Large intestine (tissue), 3 donors: ENCODE measurements around the gene FFAR2. TPM values are rescaled to one million over a fixed set of nuclear protein-coding genes. Genes with fewer than 3 reads are reported as not detected.
A peak's percentile ranks its signal among the peaks of the same experiment; 100 is the strongest.
"Not testable (repeated sequence)": the region's sequence is repeated elsewhere in the genome, so short reads cannot be mapped to it uniquely, and the experiment has no call there.

Experiments used
- DNase-seq, 2 donors: peaks; one replicate each; pipeline versions ENCODE4 v3.0.0 to v3.0.0-alpha.2; 2013
- H3K27ac ChIP-seq: one replicate; pipeline ENCODE4 v1.5.1; 2013; ENCODE audit warnings: low read length
- H3K27me3 ChIP-seq: 2 replicates; pipeline ENCODE4 v1.6.1; 2013; ENCODE audit warnings: low read length; ENCODE audit not compliant: control insufficient read depth, insufficient read depth
- H3K36me3 ChIP-seq: 2 replicates; pipeline ENCODE4 v1.6.1; 2013; ENCODE audit warnings: low read length; ENCODE audit not compliant: control insufficient read depth, insufficient read depth
- H3K4me1 ChIP-seq: one replicate; pipeline ENCODE4 v1.6.1; 2013; ENCODE audit warnings: low read length; ENCODE audit not compliant: control insufficient read depth, insufficient read depth
- H3K4me3 ChIP-seq: one replicate; pipeline ENCODE4 v1.5.1; 2013; ENCODE audit warnings: low read length
- H3K9me3 ChIP-seq: one replicate; pipeline ENCODE4 v1.6.1; 2013; ENCODE audit warnings: mild to moderate bottlenecking, low read depth, low read length, moderate library complexity; ENCODE audit not compliant: control insufficient read depth
- WGBS: methylation state at CpG from one replicate; pipeline ENCODE4 v1.1.5; 2013; ENCODE audit warnings: low lambda C conversion rate; ENCODE audit not compliant: insufficient coverage; 5-methylcytosine and 5-hydroxymethylcytosine counted together
- polyA plus RNA-seq: library from polyadenylated mRNA; unstranded; fragments of 120-200 nt; gene quantifications from one replicate; pipeline ENCODE4 v1.2.1, GENCODE V29; 2013

FFAR2 gene
- polyA plus RNA-seq, 1 donor: 3.1 TPM

DNA sequence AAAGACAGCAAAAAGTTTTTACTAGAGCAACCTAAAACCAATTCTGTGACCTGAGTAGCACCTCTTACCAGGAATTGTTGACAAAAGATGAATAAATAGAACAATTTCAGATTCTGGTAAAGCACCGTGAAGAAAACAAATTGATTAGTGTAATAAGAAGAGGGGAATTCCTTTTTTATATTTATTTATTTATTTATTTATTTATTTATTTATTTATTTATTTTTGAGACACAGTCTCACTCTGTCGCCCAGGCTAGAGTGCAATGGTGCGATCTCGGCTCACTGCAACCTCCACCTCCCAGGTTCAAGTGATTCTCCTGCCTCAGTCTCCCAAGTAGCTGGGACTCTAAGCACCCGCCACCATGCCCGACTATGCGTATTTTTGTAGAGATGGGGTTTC is 24.7 kb upstream of the FFAR2 start:
- WGBS: 100% methylated on average over 1 of the region's 7 CpGs

DNA sequence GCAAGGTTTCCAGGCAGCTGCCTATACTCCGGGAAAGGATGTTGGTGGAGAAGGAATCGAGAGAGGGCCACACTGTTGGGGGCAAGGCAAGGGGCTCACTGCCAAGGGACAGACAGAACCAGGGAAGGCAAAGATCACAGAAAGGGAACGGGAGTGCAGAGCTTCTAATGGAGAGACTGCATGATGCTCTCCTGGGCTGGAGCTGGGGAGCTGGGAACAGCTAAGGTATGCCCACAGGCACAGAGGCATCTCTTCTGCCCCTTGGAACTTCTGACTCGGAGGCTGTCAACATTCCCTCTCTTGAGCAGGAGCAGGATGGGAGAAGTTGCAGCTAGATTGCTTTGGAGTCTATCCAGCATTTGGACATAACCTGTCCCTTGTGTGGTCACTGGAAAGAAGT is 22.4 kb upstream of the FFAR2 start:
- Histone ChIP-seq H3K4me1 (peaks cover 13% of the 10 kb centered on the region), H3K36me3 (no peaks in the 10 kb centered on the region), H3K27me3 (no peaks in the 10 kb centered on the region), H3K4me3 (no peak overlapping the region), H3K27ac (no peak overlapping the region), H3K9me3 (no peaks in the 10 kb centered on the region)
- no CpG with 5 or more reads among the region's 4 CpGs for WGBS
- DNase-seq: no peak

More for the DNA sequence above, 24.7 kb upstream of the FFAR2 start:
- not testable (repeated sequence) for DNase-seq, H3K4me3 ChIP-seq, H3K9me3 ChIP-seq, H3K36me3 ChIP-seq, H3K27ac ChIP-seq, H3K27me3 ChIP-seq
- peaks cover 20% of the 10 kb centered on the region for H3K4me1 ChIP-seq

DNA sequence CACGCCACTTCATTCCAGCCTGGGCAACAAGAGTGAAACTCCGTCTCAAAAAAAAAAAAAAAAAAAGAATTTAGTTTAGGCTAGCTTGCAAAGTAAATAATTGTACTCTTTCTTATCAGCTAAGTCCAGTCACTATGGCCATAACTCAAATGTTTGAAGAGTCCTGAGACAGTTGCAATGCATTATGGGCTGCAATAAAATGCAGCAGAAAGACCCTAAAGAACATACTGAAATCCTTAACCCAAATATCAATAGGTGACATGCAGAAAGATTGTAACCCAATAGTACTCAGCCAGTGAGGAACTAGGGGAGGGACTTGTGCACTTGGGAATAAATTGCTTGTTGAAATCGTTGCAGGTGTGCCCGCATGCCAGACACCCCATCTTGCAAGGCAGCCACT is 20.9 kb upstream of the FFAR2 start:
- peaks cover 7% of the 10 kb centered on the region for H3K4me1 ChIP-seq
- no peaks in the 10 kb centered on the region for H3K9me3 ChIP-seq
- no peak overlapping the region for H3K27ac ChIP-seq
- no peaks in the 10 kb centered on the region for H3K36me3 ChIP-seq
- no peak overlapping the region for H3K4me3 ChIP-seq
- WGBS: no CpG with 5 or more reads among the region's 4 CpGs
- peak in 1 of 2 donors; percentile 38 for DNase-seq
- no peaks in the 10 kb centered on the region for H3K27me3 ChIP-seq

DNA sequence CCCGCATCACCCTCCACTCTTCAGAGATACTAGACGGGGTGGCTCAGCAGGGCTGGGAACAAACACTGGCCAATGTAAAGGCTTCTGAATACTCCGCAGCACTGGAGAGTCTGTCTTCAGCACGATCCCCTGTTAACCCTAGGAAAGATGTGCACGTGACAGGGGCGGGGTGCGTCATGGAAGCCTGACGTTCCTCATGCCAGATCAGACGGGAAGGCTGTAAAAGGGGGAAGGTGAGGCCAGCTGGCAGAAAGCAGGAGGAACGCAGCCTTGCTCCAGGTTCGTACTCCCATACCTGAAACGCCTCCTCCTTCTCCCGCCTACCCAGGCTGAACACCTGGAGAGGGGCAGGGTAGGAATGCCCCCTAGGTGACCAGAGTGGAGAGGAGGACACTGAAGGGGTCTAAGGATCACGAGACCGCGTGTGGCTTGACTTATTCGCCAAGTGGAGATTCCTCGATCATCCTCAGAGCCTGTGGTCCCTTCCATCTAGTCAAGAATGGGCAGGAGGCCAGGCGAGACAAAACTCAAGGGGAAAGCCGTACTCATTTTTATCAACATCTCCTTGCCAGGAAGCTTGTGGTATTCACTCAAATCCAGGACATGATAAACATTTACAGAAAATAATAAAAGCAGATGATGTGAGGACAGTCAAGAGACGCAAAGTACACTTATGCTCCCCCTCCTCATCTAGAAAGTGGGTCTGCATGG is 18.2 kb upstream of the FFAR2 start:
- 100% methylated on average over 1 of the region's 21 CpGs for WGBS
- Histone ChIP-seq H3K4me1 (peaks cover 13% of the 10 kb centered on the region), H3K27ac (no peak overlapping the region), H3K4me3 (no peak overlapping the region), H3K36me3 (no peaks in the 10 kb centered on the region), H3K27me3 (no peaks in the 10 kb centered on the region), H3K9me3 (no peaks in the 10 kb centered on the region)
- peak; percentile 57 to 74 for DNase-seq

DNA sequence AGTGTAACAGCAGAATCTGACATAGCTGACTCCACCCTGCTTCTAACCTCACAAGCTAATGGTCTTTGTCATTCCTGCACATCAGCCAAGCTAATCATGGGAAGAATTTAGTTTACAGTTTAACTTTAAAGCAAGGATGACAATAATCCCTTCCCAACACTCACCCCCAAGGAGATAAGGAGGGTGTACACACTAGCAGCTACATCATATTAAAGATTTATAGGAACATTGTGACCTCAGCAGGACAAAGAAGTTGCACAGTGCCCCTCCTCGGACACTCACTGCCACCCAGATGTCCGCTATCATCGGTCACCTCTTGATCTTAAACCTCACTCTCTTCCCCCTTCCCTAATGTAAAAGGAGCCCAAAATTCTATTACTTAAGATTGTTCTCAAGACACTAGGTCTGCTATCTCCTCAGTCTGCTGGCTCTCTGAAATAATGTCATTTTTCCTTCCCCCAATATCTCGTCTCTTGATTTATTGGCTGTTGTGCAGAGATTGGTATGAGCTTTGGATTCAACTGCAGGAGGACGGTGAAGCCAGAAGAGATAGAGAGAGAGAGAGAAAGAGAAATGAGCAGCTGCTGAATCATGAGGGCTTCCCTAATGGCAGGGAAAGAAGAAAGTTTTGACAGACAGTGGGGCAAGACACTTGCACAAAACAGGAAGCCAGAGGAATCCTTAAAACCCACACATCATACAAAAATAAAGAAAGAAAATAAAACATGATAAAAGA is 17.5 kb upstream of the FFAR2 start:
- Histone ChIP-seq H3K36me3 (no peaks in the 10 kb centered on the region), H3K4me3 (no peak overlapping the region), H3K27ac (no peak overlapping the region), H3K9me3 (no peaks in the 10 kb centered on the region), H3K4me1 (peaks cover 16% of the 10 kb centered on the region), H3K27me3 (no peaks in the 10 kb centered on the region)
- peak in 1 of 2 donors; percentile 26 for DNase-seq
- no CpG with 5 or more reads among the region's 5 CpGs for WGBS

DNA sequence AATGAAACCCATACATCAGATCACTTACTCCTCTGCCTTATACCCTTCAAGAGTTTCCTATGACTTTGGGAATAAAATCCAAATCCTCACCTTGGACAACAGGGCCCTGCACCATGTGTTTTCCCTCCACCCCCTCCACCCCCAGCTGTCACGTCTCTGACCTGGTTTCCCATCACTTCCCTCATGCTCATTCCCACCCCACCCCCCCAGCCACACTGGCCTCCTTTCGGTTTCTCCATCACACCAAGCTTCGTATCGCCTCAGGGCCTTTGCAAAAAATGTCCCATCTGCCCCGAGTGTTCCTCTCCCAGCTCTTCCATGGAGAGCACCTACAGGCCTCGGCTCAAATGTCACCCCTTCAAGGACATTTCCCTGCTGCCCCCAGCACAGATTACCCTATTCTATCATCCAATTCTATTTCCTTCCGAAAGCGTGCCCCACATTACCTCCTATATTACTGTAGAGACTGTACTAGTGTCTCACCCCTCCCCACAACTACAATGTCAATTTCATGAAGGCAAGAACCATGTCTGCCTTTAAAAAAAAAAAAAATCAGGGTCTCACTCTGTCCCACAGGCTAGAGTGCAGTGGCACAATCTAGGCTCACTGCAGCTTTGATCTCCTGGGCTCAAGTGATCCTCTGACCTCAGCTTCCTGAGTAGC is 16.8 kb upstream of the FFAR2 start:
- Histone ChIP-seq H3K36me3 (no peaks in the 10 kb centered on the region), H3K9me3 (no peaks in the 10 kb centered on the region), H3K27ac (no peak overlapping the region), H3K27me3 (no peaks in the 10 kb centered on the region), H3K4me1 (peaks cover 23% of the 10 kb centered on the region), H3K4me3 (no peak overlapping the region)
- 63% methylated on average over 2 of the region's 8 CpGs for WGBS
- no peak for DNase-seq

DNA sequence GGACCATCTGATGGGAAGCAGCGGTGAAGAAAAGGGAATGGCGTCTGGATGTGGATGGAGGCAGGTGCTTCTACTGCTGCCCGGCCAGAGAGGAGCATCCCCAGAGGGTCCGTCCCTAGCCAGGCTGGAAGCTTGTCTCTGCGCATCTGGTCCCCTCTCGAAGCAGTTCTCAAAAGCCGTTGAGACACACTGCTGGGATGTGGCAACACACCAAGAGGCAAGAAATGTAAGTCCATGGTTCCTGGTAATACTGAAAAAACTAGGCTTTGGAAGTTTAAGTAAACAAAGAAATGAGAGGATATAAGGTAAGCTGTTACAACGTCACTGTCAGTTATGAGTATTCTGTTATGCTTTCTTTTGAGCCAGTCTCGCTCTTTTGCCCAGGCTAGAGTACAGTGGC is 15.1 kb upstream of the FFAR2 start:
- WGBS: no CpG with 5 or more reads among the region's 9 CpGs
- Histone ChIP-seq H3K27me3 (no peaks in the 10 kb centered on the region), H3K36me3 (no peaks in the 10 kb centered on the region), H3K9me3 (no peaks in the 10 kb centered on the region), H3K4me3 (no peak overlapping the region), H3K27ac (no peak overlapping the region), H3K4me1 (peaks cover 35% of the 10 kb centered on the region)
- DNase-seq: no peak

DNA sequence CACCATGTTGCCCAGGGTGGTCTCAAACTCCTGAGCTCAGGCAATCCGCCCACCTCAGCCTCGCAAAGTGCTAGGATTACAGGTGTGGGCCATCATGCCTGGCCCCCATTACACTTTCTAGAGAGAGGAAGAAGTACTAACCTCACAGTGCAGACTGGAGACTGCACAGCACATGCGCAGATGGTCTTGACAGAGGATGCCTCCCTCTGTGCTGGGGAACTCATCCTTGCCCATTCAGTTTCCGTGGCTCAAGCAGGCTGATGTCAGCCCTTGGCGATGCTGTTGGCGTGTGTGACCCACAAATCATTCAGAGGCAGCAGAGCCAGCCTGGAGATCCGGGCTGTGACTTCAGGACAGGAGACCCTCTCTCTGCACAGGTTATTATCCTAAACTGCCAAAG is 14.6 kb upstream of the FFAR2 start:
- peaks cover 35% of the 10 kb centered on the region for H3K4me1 ChIP-seq
- H3K9me3 ChIP-seq: no peaks in the 10 kb centered on the region
- H3K4me3 ChIP-seq: no peak overlapping the region
- no peak overlapping the region for H3K27ac ChIP-seq
- no peaks in the 10 kb centered on the region for H3K36me3 ChIP-seq
- H3K27me3 ChIP-seq: no peaks in the 10 kb centered on the region
- no CpG with 5 or more reads among the region's 7 CpGs for WGBS
- no peak for DNase-seq

DNA sequence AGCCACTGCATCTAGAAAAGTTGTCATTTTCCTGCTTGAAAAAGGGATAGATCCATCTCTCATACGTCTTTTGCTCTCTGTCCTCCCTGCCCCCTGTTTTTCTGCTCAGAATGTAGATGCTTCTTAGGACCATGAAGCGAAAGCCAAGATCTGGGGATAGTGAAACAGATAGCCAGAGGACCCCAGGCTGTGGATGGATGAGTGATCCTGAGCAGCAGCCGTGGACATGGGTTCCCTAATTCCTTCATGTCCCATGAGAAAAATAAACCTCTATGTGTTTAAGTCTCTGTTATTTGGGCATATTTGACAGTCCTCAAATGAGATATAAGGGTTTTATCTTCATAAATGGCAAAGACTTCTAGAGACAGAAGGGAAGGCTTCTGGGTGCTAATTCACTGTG is 12.2 kb upstream of the FFAR2 start:
- Histone ChIP-seq H3K9me3 (no peaks in the 10 kb centered on the region), H3K27me3 (no peaks in the 10 kb centered on the region), H3K4me3 (no peak overlapping the region), H3K4me1 (peaks cover 40% of the 10 kb centered on the region), H3K27ac (peak overlapping the region; percentile 58), H3K36me3 (no peaks in the 10 kb centered on the region)
- DNase-seq: no peak
- no CpG with 5 or more reads among the region's 3 CpGs for WGBS

DNA sequence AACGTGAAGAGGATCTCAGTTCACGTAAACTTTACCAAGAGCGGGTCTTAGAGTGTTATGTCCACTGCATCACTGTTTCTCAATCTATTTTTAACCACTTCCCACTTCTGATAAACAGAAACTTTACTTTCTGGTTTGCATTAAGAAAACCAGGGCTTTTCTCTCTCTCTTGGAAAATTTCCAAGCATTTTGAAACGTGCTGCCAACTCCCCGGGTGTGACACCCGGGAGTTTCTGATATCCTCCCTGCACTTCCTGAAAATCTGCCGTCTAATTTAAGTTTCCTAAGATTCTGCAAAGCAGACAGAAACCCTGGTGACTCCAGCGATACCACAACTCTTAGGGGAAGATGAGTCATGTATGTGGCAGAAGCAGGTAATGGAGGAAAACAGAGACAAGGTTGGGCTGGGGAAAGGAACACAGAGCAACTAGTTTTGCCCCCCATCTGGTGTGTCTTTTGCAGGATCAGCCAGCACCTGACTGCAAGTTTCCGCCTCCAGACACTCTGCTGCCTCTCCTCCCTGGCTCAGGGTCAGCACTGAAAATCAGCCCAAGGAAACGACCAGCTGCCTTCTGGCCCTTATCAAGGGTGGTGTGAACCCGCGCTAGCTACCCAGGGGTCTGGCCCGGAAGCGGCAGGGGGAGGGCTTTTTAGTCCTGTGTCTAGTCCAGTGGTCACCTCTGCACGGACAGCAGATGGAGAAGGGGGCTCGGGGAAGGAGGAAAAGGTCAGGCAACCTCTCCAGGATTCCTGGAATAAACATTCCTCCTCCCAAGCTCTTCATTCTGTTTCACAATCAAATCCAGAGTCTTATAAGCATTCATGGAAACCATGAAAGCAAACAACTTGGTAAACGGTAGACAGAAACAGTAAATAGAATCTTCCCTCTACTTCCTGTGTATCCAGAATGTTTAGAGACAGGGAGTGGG is 11.3 kb upstream of the FFAR2 start:
- no CpG with 5 or more reads among the region's 17 CpGs for WGBS
- no peaks in the 10 kb centered on the region for H3K9me3 ChIP-seq
- H3K4me1 ChIP-seq: peaks cover 40% of the 10 kb centered on the region
- H3K27me3 ChIP-seq: no peaks in the 10 kb centered on the region
- no peak overlapping the region for H3K4me3 ChIP-seq
- no peaks in the 10 kb centered on the region for H3K36me3 ChIP-seq
- DNase-seq: peak; percentile 71 to 80
- peak overlapping the region; percentile 58 for H3K27ac ChIP-seq
